ENCODE data around the gene HRH3.

- TF ChIP-seq CTCF (conservative IDR thresholded peaks at IDR 0.05) (no peak), EZH2 (IDR thresholded peaks at IDR 0.05; ENCODE audit: low read depth) (no peak)
These were observed 37.3 kb downstream of the HRH3 start, which contains the start of gene MTG2 for GRCh38 chr20:62182469-62183425.
